GM23338 (cell line): ENCODE data around the gene AMZ1. TPM values are rescaled to one million over a fixed set of nuclear protein-coding genes. Genes with fewer than 3 reads are reported as not detected.

Experiments used
- ATAC-seq: fragments of 200-7000 bp; cut with Tn5 transposase; 3 replicates; pipeline ENCODE4 v1.9.1; 2020
- DNase-seq: peaks from one replicate; pipeline ENCODE4 v3.0.0-alpha.2; 2015; ENCODE audit warnings: low spot score
- H2AFZ ChIP-seq: fragments of 200-600 bp; sonication (generic); 2 replicates; pipeline ENCODE4 v1.8.0; 2016; ENCODE audit warnings: antibody characterized with exemption, mild to moderate bottlenecking, moderate library complexity
- H3F3A ChIP-seq: fragments of 200-600 bp; sonication (generic); replicated peaks from 2 replicates; pipeline ENCODE4 v1.8.0; 2017; ENCODE audit warnings: antibody characterized with exemption, mixed run types, low read depth
- H3K27ac ChIP-seq: fragments of 200-600 bp; sonication (generic); 2 replicates; pipeline ENCODE4 v1.6.1; 2016; ENCODE audit warnings: low read depth
- H3K27me3 ChIP-seq: fragments of 200-600 bp; sonication (generic); 2 replicates; pipeline ENCODE4 v1.8.0; 2016; ENCODE audit warnings: mild to moderate bottlenecking, mixed run types, moderate library complexity; ENCODE audit not compliant: insufficient read depth
- H3K36me3 ChIP-seq: fragments of 200-600 bp; sonication (generic); 2 replicates; pipeline ENCODE4 v1.8.0; 2016; ENCODE audit warnings: mild to moderate bottlenecking; ENCODE audit not compliant: insufficient read depth
- H3K4me1 ChIP-seq: fragments of 200-600 bp; sonication (generic); 2 replicates; pipeline ENCODE4 v1.8.0; 2016; ENCODE audit warnings: mild to moderate bottlenecking, moderate library complexity; ENCODE audit not compliant: insufficient read depth
- H3K4me2 ChIP-seq: fragments of 200-600 bp; sonication (generic); 2 replicates; pipeline ENCODE4 v1.7.1; 2017; ENCODE audit warnings: mixed run types
- H3K4me3 ChIP-seq: fragments of 200-600 bp; sonication (generic); 2 replicates; pipeline ENCODE4 v1.6.1; 2016; ENCODE audit warnings: mixed run types
- H3K79me2 ChIP-seq: fragments of 200-600 bp; sonication (generic); replicated peaks from 2 replicates; pipeline ENCODE4 v1.8.0; 2017; ENCODE audit warnings: mild to moderate bottlenecking; ENCODE audit not compliant: insufficient read depth
- H3K9me2 ChIP-seq: fragments of 200-600 bp; sonication (generic); 2 replicates; pipeline ENCODE4 v1.8.0; 2017; ENCODE audit not compliant: insufficient read depth
- H4K20me1 ChIP-seq: fragments of 200-600 bp; sonication (generic); replicated peaks from 2 replicates; pipeline ENCODE4 v1.8.0; 2017; ENCODE audit warnings: mild to moderate bottlenecking; ENCODE audit not compliant: insufficient read depth
- H3K27ac Mint-ChIP-seq: 2 replicates; pipeline ENCODE4 v1.8.0; 2020; ENCODE audit warnings: inconsistent platforms, mild to moderate bottlenecking, moderate library complexity, mixed read lengths
- H3K27me3 Mint-ChIP-seq: 3 replicates; pipeline ENCODE4 v1.8.0; 2022; ENCODE audit warnings: low read depth, mild to moderate bottlenecking, moderate library complexity, mixed read lengths, inconsistent platforms; ENCODE audit not compliant: insufficient read depth, poor library complexity
- H3K36me3 Mint-ChIP-seq: 3 replicates; pipeline ENCODE4 v1.8.0; 2021; ENCODE audit warnings: low read depth, mild to moderate bottlenecking, inconsistent platforms, moderate library complexity, mixed read lengths
- H3K4me1 Mint-ChIP-seq: 3 replicates; pipeline ENCODE4 v1.8.0; 2020; ENCODE audit warnings: mild to moderate bottlenecking, inconsistent platforms, mixed read lengths
- H3K4me3 Mint-ChIP-seq: 3 replicates; pipeline ENCODE4 v1.8.0; 2021; ENCODE audit warnings: moderate library complexity, mild to moderate bottlenecking, inconsistent platforms, mixed read lengths
- H3K9me3 Mint-ChIP-seq: 3 replicates; pipeline ENCODE4 v1.8.0; 2020; ENCODE audit warnings: moderate library complexity, mild to moderate bottlenecking, inconsistent platforms, mixed read lengths
- CTCF ChIP-seq, 2 experiments: fragments of 200-600 bp in 1 of 2; sonication (generic) in 1 of 2; conservative IDR thresholded peaks; 2 replicates each; pipeline versions ENCODE4 v1.5.1 to v1.6.1; 2016 to 2017; ENCODE audit warnings: antibody characterized with exemption in 2 of 2, low read depth in 2 of 2, mild to moderate bottlenecking in 2 of 2, moderate library complexity in 1 of 2
- EZH2 ChIP-seq: fragments of 200-600 bp; sonication (generic); IDR thresholded peaks from one replicate; pipeline ENCODE4 v1.8.0; 2017; ENCODE audit warnings: antibody characterized with exemption, mild to moderate bottlenecking, low read depth; ENCODE audit not compliant: unreplicated experiment
- NANOG ChIP-seq: IDR thresholded peaks from 2 replicates; pipeline ENCODE4 v1.6.1; 2016; ENCODE audit warnings: antibody characterized with exemption, borderline replicate concordance
- STAT1 ChIP-seq: IDR thresholded peaks from one replicate; pipeline ENCODE4 v1.6.1; 2016; ENCODE audit warnings: antibody characterized with exemption; ENCODE audit not compliant: unreplicated experiment
- ZNF331 ChIP-seq: fragments of 250-450 bp; sonication (Bioruptor Pico); IDR thresholded peaks from 2 replicates; pipeline ENCODE4 v1.5.0; 2020; ENCODE audit warnings: low read depth, mild to moderate bottlenecking, moderate library complexity
- ZNF462 ChIP-seq: fragments of 250-450 bp; sonication (Bioruptor Pico); IDR thresholded peaks from 2 replicates; pipeline ENCODE4 v1.5.0; 2020; ENCODE audit warnings: mild to moderate bottlenecking, moderate library complexity
- polyA plus RNA-seq: library from polyadenylated mRNA; unstranded; fragments of >200 nt; fragmentation: Nextera tagmentation; extraction: Ambion mirVana; gene quantifications from 2 replicates; pipeline ENCODE4 v1.2.1, GENCODE V29; 2016
- total RNA-seq: library from RNA; depleted of rRNA; stranded (reverse); fragments of >200 nt; shearing (Covaris generic); gene quantifications from 2 replicates; pipeline ENCODE4 v1.2.3, GENCODE V29; 2014

The AMZ1 gene
- total and polyA plus RNA-seq, 2 experiments from 2014 or later, result 0.73 to 4.5 TPM

DNA sequence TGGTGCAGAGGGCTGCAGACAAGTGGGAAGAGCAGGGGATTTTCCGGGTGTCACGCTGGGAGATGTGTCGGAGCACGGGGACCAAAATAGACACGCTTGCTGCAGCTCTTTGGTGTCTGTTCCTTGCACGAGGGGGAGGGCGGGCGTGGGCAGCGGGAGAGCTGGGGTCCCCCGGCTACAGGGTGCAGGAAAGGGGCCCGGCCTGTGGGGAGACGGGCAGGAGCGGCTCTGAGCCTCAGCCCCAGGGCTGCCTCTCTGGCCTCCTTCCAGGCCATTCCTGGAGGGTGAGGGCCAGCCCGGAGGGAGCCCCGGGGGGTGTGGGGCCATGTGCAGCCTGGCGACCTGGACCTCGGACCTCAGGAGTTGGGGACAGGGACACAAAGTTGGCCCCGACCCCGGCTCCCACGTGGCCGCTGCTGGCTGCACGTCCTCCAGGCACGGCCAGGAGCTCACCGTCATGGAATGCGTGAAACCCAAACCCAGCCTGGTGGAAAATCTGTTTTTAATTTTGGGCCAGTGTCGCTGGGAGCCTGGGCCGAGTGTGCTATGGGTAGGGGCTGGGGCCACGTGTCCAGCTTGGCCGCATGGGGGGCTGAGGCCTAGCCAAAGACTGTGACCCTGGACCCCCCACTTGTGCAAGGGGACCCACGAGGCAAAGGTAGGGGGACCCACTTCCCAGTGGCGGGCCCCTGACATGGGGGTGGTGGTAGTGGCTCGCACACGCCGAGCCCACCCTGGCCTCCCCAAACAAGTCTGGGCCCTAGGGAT lies 49.6 kb upstream of the AMZ1 start:
- H3K27ac Mint-ChIP-seq, result no peak overlapping the region
- no peak for DNase-seq
- no peak overlapping the region for H2AFZ ChIP-seq

More for the DNA sequence above, 49.6 kb upstream of the AMZ1 start:
- Histone ChIP-seq H4K20me1 (peaks cover 20% of the 10 kb centered on the region), H3K4me3 (no peak overlapping the region), H3K27me3 (no peaks in the 10 kb centered on the region), H3K27ac (no peak overlapping the region), H3K9me2 (no peaks in the 10 kb centered on the region), H3K4me1 (peaks cover 17% of the 10 kb centered on the region; the same call in 1 of the 2 replicates), H3K4me2 (no peak overlapping the region), H3K36me3 (no peaks in the 10 kb centered on the region), H3F3A (peaks cover 3% of the 10 kb centered on the region; the same call in 1 of the 2 replicates), H3K79me2 (peaks cover 82% of the 10 kb centered on the region)
- no peak for ATAC-seq
- Mint-ChIP-seq H3K36me3 (peaks cover 3% of the 10 kb centered on the region; the same call in 1 of the 3 replicates), H3K27me3 (peaks cover 21% of the 10 kb centered on the region), H3K9me3 (no peaks in the 10 kb centered on the region), H3K4me3 (no peak overlapping the region), H3K4me1 (peaks cover 30% of the 10 kb centered on the region)
- TF ChIP-seq ZNF331 (CRISPR knock-in tag), result no peak
- TF ChIP-seq CTCF (conservative IDR thresholded peaks at IDR 0.05; ENCODE audit: low read depth in 2 of 2), result no peak
- TF ChIP-seq NANOG, result no peak
- no peak for TF ChIP-seq STAT1
- no peak for TF ChIP-seq ZNF462 (CRISPR knock-in tag)
- no peak for TF ChIP-seq EZH2
